ENCODE results near the gene CKLF. TPM values are rescaled to one million over a fixed set of nuclear protein-coding genes. Genes with fewer than 3 reads are reported as not detected.

CKLF gene, protein sequence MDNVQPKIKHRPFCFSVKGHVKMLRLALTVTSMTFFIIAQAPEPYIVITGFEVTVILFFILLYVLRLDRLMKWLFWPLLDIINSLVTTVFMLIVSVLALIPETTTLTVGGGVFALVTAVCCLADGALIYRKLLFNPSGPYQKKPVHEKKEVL
- 55.4 to 72.7 TPM (median 64.0 TPM) in 5 replicates for total RNA-seq (2022; extraction: Qiagen RNA extraction)

DNA sequence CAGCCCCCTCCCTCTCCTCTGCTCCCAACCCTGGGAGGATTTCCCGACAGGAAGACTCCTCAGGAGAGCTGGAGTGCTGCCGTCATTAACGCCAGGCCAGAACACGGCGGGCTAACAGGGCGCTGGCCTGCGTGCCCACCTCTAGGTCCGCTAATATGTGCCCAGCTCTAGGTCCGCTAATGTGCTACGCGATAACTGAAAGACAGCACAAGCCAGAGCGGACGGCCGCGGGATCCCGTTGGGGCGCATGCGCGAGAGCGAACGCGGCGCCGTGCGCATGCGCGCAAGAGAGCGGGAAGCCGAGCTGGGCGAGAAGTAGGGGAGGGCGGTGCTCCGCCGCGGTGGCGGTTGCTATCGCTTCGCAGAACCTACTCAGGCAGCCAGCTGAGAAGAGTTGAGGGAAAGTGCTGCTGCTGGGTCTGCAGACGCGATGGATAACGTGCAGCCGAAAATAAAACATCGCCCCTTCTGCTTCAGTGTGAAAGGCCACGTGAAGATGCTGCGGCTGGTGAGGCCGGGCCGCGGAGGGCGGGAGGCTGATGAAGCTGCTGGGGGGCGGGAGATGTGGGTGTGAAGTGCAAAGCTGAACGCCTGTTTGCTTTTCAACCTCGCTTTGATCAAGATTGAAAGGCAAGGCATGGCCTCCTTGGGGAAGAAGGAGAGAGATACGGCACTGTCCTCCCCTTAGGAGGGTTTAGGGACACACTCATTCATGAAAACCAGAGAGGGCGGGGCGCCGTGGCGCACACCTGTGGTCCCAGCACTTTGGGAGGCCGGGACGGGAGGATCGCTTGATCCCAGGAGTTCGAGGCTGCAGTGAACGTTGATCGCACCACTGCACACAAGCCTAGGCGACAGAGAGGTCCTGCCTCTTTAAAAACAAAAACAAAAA lies at the start of gene CKLF:
CKLF (plus strand) TSS at position 291 of the 892 bp plus-strand sequence; CDS start at position 431, 140 bp downstream.

DNA sequence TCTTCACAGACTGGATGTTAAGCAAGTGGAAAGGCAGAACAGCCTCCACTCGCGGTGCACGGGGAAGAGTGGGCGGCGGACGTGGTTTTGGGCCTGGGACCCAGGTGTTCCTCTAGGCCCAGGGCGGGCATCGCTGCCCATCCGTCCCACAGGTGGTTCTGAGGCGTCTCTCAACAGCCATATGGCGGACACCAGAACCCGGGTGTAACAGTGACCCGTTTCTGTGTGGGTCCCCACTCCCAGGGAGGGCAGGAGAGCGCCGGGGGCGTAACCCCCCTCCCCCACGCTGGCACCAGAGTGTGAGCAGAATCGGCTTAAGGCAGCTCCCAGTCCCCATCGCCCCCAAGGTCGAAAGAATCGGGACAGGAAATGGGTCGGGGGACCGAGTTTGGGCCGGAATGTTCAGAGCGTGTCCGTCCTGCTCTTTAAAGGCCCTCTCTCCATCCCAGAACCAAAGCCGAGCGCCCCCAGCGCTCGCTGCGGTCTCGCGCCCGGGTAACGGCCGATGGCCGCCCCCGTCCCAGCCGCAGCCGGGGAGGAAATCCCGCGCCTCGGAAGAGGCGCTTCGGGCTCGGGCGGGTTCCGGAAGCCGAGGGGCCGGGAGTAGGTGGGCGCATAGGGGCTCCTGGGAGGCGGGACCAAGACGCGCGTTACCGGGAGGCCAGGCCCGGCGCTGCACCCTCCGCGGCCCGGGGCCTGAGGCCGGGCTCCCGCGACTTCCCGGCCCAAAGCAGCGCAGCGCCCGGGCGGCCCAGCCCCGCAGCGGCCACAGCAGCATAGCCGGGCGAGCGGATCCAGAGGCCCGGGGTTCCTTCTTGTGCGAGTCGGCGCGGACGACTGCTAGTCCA lies 2.9 kb upstream of the CKLF start, which contains the start of gene TK2:
TK2 (minus strand) TSS at position 839 of the 848 bp plus-strand sequence; CDS start at position 778, 61 bp downstream.

DNA sequence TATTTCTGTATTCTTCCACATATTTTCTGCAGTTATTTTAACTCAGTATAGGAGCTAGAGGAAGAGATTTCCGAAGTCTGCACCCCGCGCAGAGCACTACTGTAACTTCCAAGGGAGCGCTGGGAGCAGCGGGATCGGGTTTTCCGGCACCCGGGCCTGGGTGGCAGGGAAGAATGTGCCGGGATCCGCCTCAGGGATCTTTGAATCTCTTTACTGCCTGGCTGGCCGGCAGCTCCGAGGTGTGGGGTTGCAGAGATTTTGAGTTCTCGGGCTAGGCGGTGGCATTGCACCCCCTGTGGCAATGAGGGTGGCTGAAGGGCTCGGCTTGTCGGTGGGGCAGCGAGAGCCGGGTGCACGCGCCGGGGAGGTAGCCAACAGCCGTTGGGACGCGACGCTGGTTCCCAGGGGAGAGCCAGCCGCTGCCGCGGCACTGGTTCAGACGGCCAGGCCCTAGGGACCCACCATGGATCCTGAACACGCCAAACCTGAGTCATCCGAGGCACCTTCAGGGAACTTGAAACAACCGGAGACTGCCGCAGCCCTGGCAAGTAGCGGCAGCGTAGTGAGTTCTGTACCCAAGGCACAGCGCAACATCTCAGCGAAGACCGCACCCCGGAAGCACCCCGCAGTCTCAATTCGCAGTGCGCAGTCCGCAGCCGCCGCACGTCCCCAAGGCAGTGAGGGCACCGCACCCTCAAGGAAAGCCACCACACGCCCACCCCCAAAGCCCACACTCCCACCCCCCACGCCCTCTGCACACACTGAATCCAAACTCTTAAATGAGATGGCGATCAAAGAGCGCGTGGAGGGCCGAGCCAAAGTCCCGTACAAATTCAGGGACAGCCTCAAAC lies 13.9 kb downstream of the CKLF start, which contains the start of gene CMTM1:
CMTM1 (plus strand) TSS at position 389 of the 851 bp plus-strand sequence; CDS start at position 464, 75 bp downstream.

DNA sequence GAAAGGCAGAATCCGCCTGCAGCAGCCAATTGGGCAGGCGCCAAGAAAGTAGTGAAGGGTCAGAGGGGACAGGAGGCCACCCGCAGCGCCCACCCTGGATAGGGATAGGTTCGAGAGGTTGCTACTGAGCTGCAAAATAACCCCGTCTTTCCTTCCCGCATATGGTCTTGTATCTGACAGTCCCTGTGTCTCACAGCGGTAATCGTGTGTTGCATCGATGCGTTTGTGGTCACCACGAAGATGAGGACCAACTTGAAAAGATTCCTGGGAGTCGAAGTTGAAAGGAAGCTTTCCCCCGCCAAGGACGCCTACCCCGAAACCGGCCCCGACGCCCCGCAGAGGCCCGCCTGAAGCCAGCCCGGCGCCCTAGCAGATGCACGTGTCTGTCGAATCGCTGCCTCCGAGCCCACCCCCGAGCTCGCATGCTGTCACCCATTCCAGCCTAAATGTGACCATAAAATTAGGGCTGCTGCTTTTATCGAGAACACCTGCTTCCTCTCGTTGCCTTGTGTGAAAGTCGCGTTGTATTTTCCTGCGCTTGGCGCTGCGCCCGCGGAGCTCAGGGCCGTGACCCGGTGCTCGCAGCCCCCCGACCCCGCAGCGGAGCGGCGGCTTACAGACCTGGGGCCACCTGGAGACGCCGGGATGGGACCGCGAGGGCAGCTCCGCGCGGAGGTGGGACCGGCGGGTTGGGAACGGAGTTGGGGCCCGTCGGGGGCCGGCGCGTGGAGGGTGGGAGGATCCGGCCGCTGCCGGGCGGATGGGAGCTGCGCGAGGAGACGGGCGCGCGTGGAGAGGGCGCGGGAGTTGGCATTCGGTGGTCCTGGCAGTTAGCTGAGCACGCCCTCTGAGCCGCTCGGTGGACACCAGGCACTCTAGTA lies 26.5 kb downstream of the CKLF start, which contains the start of gene CMTM2:
CMTM2 (plus strand) TSS at position 813 of the 881 bp plus-strand sequence. CDS start 145 bp downstream, outside the sequence.

DNA sequence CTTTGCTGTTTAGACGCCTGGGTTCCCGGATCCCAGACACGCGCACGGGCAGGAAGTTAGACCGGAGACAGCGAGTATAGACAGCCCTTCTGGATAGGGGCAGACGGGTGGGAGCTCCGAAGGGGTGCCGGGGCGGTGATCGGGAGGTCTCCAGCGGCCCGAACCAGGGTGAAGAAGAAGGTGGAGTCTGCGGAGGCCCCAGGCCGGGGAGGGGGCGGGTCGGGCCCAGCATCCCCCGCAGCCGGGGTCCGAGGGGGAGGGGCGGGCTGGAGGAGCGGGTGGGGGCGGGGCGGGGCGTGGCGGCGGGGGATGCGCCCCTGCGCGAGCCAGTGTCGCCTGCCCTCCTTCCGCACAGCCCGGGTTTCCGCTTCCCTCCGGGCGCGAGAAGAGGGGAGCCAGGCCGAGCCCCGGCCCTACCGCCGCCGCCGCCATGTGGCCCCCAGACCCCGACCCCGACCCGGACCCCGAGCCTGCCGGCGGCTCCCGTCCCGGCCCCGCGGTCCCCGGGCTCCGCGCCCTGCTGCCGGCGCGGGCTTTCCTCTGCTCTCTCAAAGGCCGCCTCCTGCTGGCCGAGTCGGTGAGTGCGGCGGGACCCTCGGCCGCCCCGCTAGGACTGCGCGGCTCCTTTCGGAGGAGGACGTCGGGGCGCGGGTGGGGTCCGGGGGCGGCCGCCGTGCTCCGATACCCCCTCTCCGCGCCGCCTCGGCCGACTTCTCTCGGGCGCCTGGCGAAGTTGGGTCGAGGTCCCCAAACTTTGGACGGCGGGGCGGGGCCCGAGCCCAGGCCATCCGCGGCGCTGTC lies 52.2 kb downstream of the CKLF start, which contains the start of gene CMTM3:
CMTM3 (plus strand) TSS at position 329 of the 801 bp plus-strand sequence; CDS start at position 431, 102 bp downstream.

Other genes starting within 250 kb of the CKLF start
- 0.10 to 0.31 TPM (median 0.12 TPM) in 5 replicates for gene CDH5, start 185.9 kb upstream of the CKLF start, total RNA-seq (2022; extraction: Qiagen RNA extraction)
- 4.3 to 7.4 TPM (median 5.4 TPM) in 5 replicates for gene BEAN1, start 125.3 kb upstream of the CKLF start, total RNA-seq (2022; extraction: Qiagen RNA extraction)
- gene TK2, start 2.5 kb upstream of the CKLF start, total RNA-seq (2022; extraction: Qiagen RNA extraction): 17.6 to 24.7 TPM (median 18.6 TPM) in 5 replicates
- gene CMTM1, start 13.9 kb downstream of the CKLF start, total RNA-seq (2022; extraction: Qiagen RNA extraction): 0.71 to 1.5 TPM (median 0.96 TPM) in 5 replicates
- not detected in 5 replicates for gene CMTM2, start 26.9 kb downstream of the CKLF start, total RNA-seq (2022; extraction: Qiagen RNA extraction)
- 94.0 to 99.9 TPM (median 98.6 TPM) in 5 replicates for gene CMTM3, start 52.1 kb downstream of the CKLF start, total RNA-seq (2022; extraction: Qiagen RNA extraction)
- gene CMTM4, start 144.2 kb downstream of the CKLF start, total RNA-seq (2022; extraction: Qiagen RNA extraction): 20.6 to 41.2 TPM (median 34.9 TPM) in 5 replicates
- gene DYNC1LI2, start 199.0 kb downstream of the CKLF start, total RNA-seq (2022; extraction: Qiagen RNA extraction): 38.1 to 67.8 TPM (median 49.2 TPM) in 5 replicates
- gene TERB1, start 249.0 kb downstream of the CKLF start, total RNA-seq (2022; extraction: Qiagen RNA extraction): 0.06 TPM in 1 of 5 replicates, not detected in the others

Data from A549 treated with Hydrocortisone at 1 μM for 4 hours (cell line).